Panc1 (cell line): ENCODE results near the gene MST1. TPM values are rescaled to one million over a fixed set of nuclear protein-coding genes. Genes with fewer than 3 reads are reported as not detected.
A peak's percentile ranks its signal among the peaks of the same experiment; 100 is the strongest.

Experiments used
- ATAC-seq: fragments of 200-7000 bp; cut with Tn5 transposase; 2 replicates; pipeline ENCODE4 v1.9.1; 2020; ENCODE audit warnings: mild to moderate bottlenecking, moderate library complexity
- BruUV-seq: library from RNA; stranded (reverse); fragments of 400-500 nt; replicated peaks from 2 replicates; lab custom pipeline; 2021; lab: Mats Ljungman, UMichigan
- CTCF ChIA-PET: fragments of 300-600 bp; sonication (Branson Sonifier 250); formaldehyde crosslinking; loops from one replicate; lab custom pipeline; 2022; ENCODE audit warnings: antibody characterized with exemption; lab: Charles Lee
- POLR2A ChIA-PET: fragments of 300-600 bp; sonication (Branson Sonifier 250); formaldehyde crosslinking; loops from one replicate; lab custom pipeline; 2022; ENCODE audit warnings: antibody characterized with exemption; lab: Charles Lee
- DNase-seq: peaks from one replicate; pipeline ENCODE4 v3.0.0-alpha.2; 2010; ENCODE audit warnings: low read depth, low spot score
- H3K27ac ChIP-seq: 2 replicates; pipeline ENCODE4 v1.5.1; 2011; ENCODE audit warnings: mild to moderate bottlenecking, low read length, inconsistent platforms
- H3K27me3 ChIP-seq: fragments of 200-500 bp; sonication (Bioruptor generic); 2 replicates; pipeline ENCODE4 v1.6.0; 2014; ENCODE audit warnings: low read length, inconsistent platforms; ENCODE audit not compliant: control insufficient read depth, insufficient read depth
- H3K36me3 ChIP-seq: fragments of 200-500 bp; sonication (Bioruptor generic); 2 replicates; pipeline ENCODE4 v1.5.1; 2014; ENCODE audit warnings: inconsistent platforms, mild to moderate bottlenecking, low read length, moderate library complexity; ENCODE audit not compliant: control insufficient read depth, insufficient read depth
- H3K4me1 ChIP-seq: 2 replicates; pipeline ENCODE4 v1.5.1; 2011; ENCODE audit warnings: inconsistent platforms, mild to moderate bottlenecking, low read length, moderate library complexity; ENCODE audit not compliant: control insufficient read depth, insufficient read depth
- H3K4me3 ChIP-seq, 2 experiments: 2 replicates each; pipeline ENCODE4 v1.5.1; 2011 to 2012; ENCODE audit warnings: low read depth in 2 of 2, low read length in 2 of 2, mild to moderate bottlenecking in 2 of 2, inconsistent platforms in 1 of 2, moderate library complexity in 1 of 2
- H3K9me3 ChIP-seq: fragments of 200-500 bp; sonication (Bioruptor generic); 2 replicates; pipeline ENCODE4 v1.5.1; 2014; ENCODE audit warnings: low read depth, mild to moderate bottlenecking, inconsistent platforms, low read length, moderate library complexity; ENCODE audit not compliant: control insufficient read depth, insufficient read depth
- POLR2AphosphoS5 ChIP-seq: IDR thresholded peaks from 2 replicates; pipeline ENCODE4 v1.6.1; 2012; ENCODE audit warnings: mild to moderate bottlenecking, low read depth, low read length, moderate library complexity
- REST ChIP-seq, 2 experiments: IDR thresholded peaks; 2 replicates each; pipeline ENCODE4 v1.6.1; 2011 to 2012; ENCODE audit warnings: low read depth in 2 of 2, control low read depth in 1 of 2, low read length in 1 of 2, mild to moderate bottlenecking in 1 of 2, moderate library complexity in 1 of 2; ENCODE audit not compliant: insufficient read depth in 1 of 2
- SIN3A ChIP-seq: IDR thresholded peaks from 2 replicates; pipeline ENCODE4 v1.6.1; 2012; ENCODE audit warnings: low read depth, mild to moderate bottlenecking, low read length, moderate library complexity, borderline replicate concordance; ENCODE audit not compliant: insufficient read depth
- TCF7L2 ChIP-seq: IDR thresholded peaks from 2 replicates; pipeline ENCODE4 v1.6.1; 2011; ENCODE audit warnings: mild to moderate bottlenecking, low read depth, low read length, inconsistent platforms
- in situ Hi-C: cut with HindIII; loops from 2 replicates; pipeline ENCODE4 v1.10.0; 2016; ENCODE audit warnings: low sequenced_read_pairs, low pct_unique_long_range_greater_than_20kb
- intact Hi-C: fragments of 100-400 bp; cut with micrococcal nuclease; formaldehyde crosslinking; loops from one replicate; pipeline ENCODE4 v1.10.0; 2022; ENCODE audit not compliant: unreplicated experiment
- total RNA-seq: library from RNA; stranded (reverse); gene quantifications from one replicate; pipeline ENCODE4 v1.2.1, GENCODE V29; 2021; ENCODE audit not compliant: unreplicated experiment
- TF ChIP-seq, protein P1 (sequence below): fragments of 450-650 bp; IDR thresholded peaks from 2 replicates; pipeline ENCODE4 v1.5.1; 2017; ENCODE audit warnings: mild to moderate bottlenecking

The MST1 gene
- total RNA-seq, 1 experiment from 2014 or later: 14.0 TPM

DNA sequence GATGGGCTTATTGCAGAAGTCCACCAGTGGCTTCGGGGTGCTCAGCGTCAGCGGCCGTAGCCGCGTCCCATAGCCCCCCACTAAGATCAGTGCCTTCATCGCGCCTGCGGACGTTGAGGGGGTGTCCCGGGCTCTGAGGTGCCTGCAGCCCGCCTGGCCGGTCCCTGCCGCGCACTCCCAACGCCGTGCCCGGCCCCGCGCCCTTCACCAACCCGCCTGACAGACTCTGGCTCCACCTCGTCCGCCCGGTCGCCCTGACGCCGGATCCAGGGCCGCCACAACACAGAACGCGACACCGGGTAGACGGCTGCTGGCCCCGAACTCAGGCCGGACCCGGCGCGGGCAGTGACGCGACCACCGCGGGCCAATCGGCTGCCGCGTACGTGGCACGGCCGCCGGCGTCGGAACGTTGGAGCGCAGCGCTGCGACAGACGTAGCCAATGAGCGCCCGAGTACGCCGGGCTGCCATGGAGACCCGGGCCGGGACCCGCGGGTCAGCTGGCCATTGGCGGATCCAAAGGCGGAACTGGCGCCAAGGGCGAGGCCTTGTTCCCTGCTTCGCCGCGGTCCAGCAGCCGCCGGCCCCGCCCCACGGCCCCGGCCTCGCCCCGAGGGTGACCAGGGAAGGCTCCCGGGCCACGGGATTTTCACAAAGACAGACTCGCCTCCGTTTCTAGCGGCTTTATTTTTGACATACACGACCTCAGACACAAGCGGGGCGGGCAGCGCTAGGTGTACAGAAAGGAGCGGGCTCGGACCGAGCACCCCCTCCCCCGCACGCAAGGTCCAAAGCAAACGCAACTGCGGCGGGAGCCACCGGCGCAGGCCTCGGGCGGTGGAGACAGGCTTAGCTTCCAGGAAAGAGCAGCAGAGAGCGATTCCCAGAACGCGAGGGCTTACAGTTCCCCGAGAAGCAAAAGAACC, 34.6 kb upstream of the MST1 start, which contains the start of gene GMPPB:
TSS of gene GMPPB (minus strand) at position 324 of the 924 bp plus-strand sequence. CDS start at position 99, 225 bp downstream.
- Histone ChIP-seq H3K4me1 (peaks cover 16% of the 10 kb centered on the region), H3K4me3 (peak within 1 kb of the TSS; percentile 72 to 89), H3K36me3 (peaks cover 3% of the 10 kb centered on the region), H3K27me3 (no peaks in the 10 kb centered on the region), H3K9me3 (no peaks in the 10 kb centered on the region), H3K27ac (peak within 1 kb of the TSS; percentile 90)
- peak; percentile 90 for ATAC-seq
- in situ Hi-C loops (no loop called here), intact Hi-C loops (no loop called here)
- TF ChIP-seq, protein P1, sequence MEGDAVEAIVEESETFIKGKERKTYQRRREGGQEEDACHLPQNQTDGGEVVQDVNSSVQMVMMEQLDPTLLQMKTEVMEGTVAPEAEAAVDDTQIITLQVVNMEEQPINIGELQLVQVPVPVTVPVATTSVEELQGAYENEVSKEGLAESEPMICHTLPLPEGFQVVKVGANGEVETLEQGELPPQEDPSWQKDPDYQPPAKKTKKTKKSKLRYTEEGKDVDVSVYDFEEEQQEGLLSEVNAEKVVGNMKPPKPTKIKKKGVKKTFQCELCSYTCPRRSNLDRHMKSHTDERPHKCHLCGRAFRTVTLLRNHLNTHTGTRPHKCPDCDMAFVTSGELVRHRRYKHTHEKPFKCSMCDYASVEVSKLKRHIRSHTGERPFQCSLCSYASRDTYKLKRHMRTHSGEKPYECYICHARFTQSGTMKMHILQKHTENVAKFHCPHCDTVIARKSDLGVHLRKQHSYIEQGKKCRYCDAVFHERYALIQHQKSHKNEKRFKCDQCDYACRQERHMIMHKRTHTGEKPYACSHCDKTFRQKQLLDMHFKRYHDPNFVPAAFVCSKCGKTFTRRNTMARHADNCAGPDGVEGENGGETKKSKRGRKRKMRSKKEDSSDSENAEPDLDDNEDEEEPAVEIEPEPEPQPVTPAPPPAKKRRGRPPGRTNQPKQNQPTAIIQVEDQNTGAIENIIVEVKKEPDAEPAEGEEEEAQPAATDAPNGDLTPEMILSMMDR: no peak
- TF ChIP-seq REST (IDR thresholded peaks at IDR 0.05; ENCODE audit: insufficient read depth in 1 of 2, low read depth in 2 of 2, low read length in 1 of 2) (0 out of 4 replicates have a peak, but pooled peaks of 1 of the 2 experiments have one; percentile 15), POLR2AphosphoS5 (peak; percentile 85), TCF7L2 (no peak)
- peak; percentile 48 for DNase-seq
- BruUV-seq: TSS peak; percentile 73
- CTCF ChIA-PET: interaction anchor here (0.6 kb wide), 1 partner anchor 118 kb away, joined by 3 read pairs; no protein-coding TSS in a partner anchor
- POLR2A ChIA-PET: no interaction called here

GRCh38 chr3:49723296-49723627, 34.0 kb upstream of the MST1 start:
- ATAC-seq (peak; percentile 18; the same call in 1 of the 2 replicates), DNase-seq (no peak)
- H3K27ac ChIP-seq: peak overlapping the region; percentile 82
- BruUV-seq: no TSS peak
- H3K4me3 ChIP-seq: peak overlapping the region; percentile 72 to 89
- in situ Hi-C loops: no loop called here
- peaks cover 3% of the 10 kb centered on the region for H3K36me3 ChIP-seq
- no peaks in the 10 kb centered on the region for H3K9me3 ChIP-seq
- H3K27me3 ChIP-seq: no peaks in the 10 kb centered on the region
- TF ChIP-seq SIN3A (no peak; the same call in 1 of the 2 replicates), POLR2AphosphoS5 (no peak), TCF7L2 (no peak), REST (IDR thresholded peaks at IDR 0.05; ENCODE audit: insufficient read depth in 1 of 2, low read depth in 2 of 2, low read length in 1 of 2) (no peak)
- TF ChIP-seq, protein P1: no peak
- peaks cover 16% of the 10 kb centered on the region for H3K4me1 ChIP-seq
- ChIA-PET CTCF (interaction anchor here (0.6 to 0.7 kb wide), 2 partner anchors 26 to 118 kb away, joined by 3 to 6 read pairs; no protein-coding TSS in a partner anchor), POLR2A (no interaction called here)
- intact Hi-C loops: no loop called here
